Fibroblast of skin of left biceps (primary cell): ENCODE results near the gene PROZ.
A peak's percentile ranks its signal among the peaks of the same experiment; 100 is the strongest.

Experiments used
- DNase-seq, 2 experiments: peaks; one replicate each; pipeline ENCODE4 v3.0.0-alpha.2; 2013; ENCODE audit warnings: low read depth in 2 of 2

The PROZ gene

DNA sequence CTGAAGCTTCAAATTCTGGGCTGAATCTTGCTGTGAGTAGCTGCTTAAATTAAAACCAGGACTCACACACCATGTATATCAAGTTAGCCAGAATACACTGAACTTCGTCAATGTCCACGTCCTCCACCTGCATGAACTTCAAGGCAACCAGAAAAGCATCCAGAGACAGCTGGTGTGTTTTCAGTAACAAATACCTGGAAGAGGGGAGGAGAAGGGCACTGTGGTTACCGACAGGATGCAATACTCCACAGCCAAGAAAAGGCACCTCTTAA lies 20.4 kb downstream of the PROZ start:
- no peak for DNase-seq

DNA sequence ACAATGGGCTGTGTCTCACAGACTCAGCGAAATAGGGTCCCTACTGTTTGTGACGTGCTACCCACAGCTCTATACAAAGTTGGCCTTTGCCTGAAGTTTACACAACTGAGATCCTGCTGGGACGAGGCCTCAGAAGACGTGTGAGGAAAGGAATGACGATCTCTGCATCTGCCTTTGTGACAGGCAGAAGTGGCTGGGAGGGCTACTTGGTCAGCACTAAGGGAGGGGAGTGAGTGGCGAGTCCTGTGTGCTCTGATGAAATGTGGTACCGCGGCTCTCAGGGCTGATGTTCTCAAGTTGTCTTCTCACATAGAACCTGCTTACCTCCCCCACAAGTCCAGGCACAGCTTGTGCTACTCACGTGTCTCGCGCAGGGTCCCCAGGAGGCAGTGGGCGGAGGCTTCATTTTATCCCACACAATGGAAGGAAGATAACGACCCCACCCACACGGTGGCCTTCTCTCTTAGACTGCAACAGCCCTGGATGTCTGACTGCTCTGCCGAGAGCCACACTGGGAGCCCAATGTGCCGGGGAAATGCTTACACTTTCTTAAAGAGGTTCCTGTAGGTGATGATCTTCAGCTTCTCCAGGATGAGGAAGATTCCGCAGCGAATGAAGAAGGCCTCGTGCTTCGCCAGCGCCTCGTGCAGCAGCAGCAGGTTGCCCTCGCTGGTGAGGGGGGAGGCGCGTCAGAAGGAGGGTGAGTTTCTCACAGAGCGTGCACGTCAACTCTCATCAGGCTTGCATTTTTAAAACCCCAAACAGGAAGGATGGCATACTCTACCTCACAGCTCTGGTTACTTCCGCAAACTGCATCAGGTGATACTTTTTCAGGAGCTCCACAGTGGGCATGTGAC lies 21.2 kb downstream of the PROZ start:
- no peak for DNase-seq

DNA sequence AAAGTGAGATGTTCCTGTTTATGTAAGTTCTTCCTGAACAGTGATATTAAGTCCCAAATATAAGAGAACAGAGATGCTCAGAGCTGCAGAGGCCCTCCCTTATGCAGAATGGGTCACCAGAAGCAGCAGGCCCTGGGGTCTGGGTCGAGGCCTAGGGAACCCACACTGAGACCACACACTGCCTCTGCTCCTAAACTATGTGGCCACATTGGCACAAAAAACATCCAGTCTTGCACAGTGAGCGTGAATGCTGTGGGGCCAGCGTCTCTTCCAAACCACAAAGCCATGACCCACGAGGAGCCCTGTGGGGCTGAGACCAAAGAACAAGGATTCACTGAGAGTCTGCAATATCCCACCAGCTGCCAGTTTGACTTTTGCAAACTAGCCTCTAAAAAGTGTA lies 23.6 kb downstream of the PROZ start:
- no peak for DNase-seq

DNA sequence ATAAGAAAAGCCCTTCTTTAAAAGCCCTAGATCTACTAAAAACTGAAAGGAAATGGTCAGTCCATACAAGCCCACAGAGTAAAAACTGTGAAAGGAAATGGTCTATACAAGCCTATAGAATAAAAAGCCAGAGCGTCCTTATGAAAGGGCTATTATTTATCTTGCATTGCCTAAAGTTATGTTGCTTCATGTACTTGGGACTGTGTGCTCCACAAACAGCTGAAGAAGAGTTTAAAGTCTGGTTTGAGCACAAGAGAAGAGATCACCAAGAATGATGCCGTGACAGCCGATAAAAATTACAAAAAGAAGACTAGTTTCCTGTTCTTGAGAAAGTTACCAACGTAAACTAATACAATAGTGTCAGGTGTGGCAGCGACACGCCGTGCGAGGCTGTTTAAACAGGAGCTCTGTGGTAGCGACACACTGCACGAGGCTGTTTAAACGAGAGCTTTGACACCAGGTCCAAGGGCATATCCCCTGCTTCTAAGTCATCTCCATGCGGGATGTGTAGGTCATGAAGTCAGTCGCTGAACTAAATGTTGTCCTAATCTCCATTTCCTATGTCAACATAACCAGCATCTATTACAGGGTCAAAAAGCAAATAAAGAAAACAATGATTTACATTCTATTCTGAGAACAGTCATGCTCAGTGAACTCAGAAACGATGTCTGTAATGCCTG lies 25.1 kb downstream of the PROZ start:
- no peak for DNase-seq

DNA sequence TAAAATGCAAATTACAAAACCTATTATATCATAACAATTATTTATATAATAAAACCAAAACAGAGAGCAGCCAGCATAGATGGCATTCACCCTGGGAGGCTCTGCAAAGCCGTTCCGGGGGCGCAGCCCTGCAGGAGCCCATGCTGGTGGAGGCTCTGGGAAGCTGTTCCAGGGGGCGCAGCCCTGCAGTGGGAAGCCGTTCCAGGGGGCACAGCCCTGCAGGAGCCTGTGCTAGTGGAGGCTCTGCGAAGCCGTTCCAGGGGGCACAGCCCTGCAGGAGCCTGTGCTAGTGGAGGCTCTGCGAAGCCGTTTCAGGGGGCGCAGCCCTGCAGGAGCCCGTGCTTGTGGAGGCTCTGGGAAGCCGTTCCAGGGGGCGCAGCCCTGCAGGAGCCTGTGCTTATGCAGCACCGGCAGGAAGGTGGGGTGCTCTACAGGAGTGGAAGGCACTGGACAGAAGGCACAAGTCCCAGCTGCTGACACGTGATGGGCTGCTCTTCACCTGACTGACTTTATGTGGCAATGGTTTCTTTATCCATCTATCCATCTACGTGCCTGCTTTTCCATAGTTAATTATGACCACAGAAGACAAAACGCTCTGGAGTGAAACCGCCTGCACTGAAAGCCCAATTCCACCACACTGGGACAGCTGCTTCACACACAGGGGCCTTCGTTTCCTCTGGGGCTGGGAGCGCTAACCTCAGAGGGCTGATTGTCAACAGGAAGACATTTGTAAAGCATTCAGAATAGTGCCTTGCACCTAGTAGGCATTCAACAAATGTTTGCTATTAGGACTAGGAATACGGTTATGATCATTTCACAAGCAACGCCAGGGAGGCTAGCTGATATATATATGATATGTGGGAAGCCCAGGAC lies 26.4 kb downstream of the PROZ start:
- DNase-seq = no peak

DNA sequence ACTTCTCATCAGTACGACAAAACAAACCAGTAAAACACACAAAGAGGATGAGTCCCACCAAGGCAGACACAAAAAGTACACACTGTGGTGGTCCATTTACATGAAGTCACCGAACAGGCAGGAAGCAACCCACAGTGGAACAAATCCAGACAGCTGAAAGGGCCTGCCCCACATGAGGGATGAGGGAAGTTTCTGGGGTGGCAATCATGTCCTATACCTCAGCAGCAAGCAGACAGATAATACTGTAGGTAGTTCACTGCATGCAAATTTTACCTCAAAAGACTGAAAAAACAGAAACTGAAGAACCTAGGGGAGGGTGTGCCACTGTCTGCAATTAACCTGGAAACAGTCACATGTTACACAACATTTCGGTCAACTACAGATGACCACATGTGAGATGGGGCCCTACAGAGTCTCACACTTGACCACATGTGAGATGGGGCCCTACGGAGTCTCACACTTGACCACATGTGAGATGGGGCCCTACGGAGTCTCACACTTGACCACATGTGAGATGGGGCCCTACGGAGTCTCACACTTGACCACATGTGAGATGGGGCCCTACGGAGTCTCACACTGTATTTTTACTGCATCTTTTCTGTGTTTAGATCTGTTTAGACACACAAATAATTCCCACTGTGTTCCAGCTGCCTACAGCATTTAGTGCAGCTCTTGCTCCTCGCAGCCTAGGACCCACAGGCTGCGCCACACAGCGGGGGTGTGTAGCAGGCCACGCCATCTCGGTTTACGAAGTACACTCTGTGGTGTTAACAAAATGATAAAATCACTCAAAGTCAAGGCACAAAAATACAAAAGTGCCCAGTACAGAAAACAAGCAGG lies 27.8 kb downstream of the PROZ start:
- DNase-seq = no peak

DNA sequence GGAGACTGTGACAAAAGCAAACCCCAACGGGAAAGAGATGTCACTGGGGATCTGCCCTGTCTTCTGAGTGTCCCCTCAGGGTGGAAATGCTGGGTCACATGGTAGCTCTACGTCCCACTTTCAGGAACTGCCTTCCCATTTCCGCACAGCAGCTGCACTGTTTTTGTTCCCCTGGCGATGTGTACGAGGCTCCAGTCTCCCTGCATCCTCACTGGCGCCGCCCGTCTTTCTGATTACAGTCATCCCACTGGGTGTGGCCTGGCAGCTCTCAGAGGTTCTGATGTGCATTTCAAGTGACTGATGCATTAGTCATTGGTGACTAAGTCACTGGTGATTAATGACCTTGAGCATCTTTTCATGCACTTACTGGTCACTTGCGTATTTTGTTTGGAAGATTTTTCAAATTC lies 28.8 kb downstream of the PROZ start:
- DNase-seq = peak; percentile 95 to 96

DNA sequence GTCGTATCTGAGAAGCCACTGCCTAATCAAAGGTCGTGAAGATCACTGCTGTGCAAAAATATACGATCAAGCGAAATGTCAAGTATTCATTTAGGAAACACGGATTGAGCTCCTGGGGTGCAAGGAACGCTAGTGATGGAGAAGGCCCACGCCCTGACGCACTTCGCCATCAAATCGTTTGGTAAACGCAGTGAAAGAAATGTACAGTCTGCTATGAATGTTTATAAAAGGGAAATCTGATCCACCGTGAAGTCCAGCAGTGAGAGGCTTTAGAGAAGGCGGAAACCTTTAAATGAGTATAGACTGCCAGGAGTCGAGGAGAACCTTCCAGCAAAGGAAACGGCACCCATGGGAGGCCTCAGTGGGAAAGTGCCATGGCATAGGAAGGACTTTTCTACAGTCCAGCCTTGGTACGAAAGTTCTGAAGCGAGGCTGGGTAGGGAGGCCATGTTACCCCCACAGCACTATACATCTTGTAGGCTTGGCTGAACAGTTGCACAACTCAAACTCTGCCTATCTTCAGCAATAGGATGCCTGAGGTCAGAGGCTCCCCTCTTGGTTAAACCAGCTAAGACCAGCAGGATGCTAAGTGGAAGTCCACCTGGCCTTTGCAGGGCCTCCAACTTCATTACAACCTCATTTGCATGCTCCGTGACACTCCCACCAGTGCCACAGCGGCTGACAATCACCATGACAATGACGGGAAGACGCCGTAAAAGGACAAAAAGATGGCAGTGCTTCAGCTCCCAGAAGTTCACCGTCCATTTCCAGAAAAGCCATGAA lies 29.6 kb downstream of the PROZ start:
- no peak for DNase-seq

DNA sequence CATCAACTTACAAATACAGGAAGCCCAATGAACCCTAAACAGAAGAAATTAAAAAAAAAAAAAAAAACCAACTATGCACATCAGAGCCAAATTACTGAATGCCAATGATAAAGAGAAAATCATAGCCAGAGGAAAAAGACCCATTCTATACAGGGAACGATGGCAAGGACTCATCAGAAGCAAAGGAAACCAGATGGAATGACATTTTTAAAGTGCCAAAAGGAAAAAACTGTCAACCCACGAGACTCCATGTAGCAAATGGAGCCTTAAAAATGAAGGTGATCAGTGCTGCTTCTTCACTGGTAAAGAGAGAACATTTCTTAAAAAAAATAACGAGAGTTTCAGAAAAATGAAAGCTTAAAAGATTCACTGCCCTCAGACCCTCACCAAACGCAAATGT lies 31.7 kb downstream of the PROZ start:
- no peak for DNase-seq

DNA sequence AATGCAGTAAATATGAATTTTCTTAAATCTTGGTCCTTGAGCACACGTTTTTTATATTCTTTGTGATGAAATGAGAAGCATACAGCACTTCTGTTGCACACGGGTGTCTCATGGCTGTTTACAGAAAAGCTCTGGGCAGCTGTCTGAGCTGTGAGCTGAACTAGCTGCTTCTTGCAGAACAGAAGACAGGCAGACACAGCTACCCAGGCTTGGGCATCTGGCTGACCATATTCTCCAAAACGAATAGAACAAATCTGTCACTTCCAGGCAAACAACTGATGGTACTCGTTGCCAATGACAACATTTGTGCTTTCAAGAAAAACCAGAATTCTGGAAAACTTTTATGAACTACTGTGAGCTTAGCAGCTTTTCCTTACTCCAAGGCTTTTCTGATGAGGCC lies 33.8 kb downstream of the PROZ start:
- DNase-seq = no peak

DNA sequence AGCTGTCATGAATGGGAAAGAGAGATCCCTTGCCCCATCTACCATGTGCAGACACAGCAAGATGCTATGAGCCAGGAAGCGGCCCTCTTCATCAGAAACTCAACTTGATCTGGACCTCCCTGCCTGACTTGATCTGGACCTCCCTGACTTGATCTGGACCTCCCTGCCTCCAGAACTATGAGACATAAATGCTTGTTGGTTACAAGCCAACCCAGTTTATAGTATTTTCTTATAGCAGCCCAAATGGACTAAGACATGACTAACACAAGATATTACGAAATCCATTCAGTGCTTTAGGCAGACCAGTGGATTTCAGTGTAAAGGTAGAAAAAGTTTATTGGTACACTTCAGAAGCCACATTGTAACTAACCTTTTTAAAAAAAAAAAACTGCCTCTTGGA lies 34.5 kb downstream of the PROZ start:
- DNase-seq = no peak

DNA sequence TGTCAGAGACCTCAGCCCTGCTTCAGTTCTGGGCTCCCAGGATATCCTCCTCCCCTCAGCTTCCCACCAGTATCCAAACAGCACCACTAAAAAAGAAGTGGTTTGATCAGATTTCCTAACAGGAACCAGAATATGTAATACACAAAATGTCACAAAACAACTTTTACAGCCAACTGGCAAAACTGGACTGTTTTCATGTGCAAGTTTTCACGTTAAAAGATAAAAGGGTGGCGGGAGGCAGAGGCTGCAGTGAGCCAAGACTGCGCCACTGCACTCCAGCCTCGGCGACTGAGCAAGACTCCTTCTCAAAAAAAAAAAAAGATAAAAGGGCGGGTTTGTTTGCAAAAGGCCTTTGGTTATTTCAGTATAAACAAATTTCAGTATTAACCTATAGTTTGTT lies 36.9 kb downstream of the PROZ start:
- no peak for DNase-seq

DNA sequence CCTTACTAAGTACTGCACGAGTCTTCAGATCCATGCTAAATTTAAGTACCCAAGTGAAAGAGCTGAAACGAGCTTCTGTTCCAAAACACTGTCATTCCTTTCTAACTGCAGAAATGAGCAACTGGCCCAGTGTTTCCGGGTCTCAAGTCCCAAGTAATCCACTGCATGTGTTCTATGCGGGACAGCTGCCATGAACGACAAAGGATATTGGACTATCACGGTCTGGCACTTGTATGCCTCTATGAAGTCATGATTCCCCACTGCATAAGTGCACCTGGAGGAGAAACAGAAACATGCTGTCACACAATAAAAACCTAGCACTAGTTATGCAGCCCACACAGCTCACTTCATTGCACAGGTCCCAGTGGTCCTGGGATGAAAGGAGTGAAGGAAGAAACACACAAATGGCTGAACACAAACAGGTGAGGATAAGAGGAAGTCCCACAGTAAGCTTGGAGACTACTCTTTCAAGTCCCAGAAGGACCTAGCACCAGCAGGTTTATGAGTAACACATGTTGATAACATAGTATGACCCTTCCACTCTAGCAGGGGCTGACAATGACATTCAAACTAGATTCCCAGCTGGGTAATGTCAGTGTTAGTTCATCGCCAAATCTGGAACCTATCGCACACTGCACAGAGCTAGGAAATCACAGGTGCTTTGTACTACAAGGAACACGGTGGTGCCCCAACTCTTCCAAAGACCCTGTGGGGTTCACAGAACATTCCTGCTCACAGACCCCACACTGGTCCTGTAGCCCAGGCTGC lies 38.7 kb downstream of the PROZ start:
- DNase-seq = no peak

DNA sequence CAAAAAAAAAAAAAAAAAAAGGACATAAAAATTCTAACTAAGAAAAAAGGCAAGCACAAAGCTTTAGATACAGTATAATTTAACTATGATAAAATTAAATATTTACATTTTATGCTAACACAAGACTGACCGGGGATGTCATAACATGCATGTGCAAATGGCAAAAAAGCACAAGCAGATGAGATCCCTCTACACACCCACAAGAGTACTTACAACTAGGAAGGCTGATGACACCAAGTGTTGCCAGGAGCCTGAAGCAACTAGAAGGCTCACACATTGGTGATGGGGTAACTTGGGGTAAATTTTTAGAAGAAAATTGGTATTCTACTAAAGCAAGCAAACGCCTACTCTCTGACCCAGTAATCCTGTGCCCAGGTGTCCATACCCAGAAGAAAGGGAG lies 43.4 kb downstream of the PROZ start:
- no peak for DNase-seq

DNA sequence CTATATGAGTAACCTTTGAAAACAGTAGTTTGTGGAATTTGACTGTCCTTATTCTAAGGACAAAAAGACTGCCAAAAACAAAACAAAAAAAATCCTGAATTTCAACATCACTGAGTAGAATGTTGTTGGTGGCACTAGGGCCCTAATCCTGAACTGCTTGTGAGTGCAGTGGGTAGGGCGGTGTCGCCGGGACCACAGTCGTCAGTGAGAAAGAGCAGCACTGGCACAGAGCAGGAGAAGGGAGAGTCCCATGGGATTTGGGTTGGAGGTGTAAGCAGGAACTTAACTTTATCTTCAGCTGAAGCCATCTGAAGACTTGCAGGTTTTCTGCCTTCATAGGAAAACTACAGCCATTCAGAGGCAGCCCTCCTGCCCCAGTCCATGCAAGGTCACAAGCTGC lies 44.5 kb downstream of the PROZ start:
- DNase-seq = no peak

DNA sequence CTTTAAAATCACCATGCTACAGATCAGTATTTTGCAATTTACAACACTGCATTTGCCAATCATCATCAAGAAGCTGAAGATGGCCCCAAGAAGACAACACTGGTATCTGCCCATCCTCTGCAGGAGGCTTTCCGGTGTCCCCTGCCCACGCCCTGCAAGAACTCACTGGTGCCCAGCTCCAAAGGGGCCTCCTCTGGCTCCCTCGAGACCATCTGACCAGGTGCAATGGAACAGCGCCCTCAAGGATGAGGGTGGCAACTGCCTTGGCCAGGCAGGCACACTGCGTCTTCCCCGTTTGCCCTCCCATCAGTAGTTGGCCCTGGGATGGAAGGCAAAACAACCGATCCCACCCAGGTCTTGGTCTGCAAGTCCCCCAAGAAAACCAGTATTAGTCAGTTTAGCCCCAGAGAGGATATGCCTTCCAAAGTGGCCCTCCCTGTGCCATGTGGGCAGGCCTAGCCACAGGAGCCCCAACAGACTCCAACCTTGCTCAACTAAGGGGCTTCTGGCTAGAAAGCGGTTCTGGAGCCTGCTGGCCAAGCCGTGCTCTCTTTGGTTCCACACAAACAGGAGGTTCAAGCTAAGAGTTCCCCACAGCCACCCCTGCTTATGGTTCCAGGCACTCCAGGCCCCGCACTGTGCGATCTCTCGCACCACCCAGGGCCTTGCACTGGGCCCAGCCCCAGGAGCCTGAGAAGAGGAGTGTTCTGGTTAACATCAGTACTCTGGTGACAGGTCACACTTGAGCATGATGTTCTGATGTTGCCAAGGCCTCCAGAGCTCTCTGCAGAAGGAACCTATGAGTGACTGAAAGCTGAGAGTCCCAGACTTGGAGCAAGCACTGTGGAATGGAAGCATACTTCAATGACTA lies 45.3 kb downstream of the PROZ start:
- no peak for DNase-seq

DNA sequence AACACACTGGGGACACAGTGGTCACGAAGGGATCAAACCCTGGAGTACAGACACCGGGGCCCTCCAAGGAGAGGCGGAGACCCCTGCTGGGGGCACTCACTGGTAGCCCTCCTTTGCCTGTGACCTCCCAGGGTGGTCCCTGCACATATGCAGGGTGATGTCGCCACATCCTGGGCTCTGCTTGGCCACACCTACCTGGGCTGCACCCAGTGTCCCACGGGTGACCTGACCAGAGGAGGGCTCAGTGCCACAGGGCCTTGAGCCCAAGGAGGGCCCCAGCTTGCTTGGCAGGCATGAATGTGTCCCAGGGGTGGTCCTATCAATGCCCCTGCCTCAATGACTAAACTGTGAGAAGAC lies 45.9 kb downstream of the PROZ start:
- DNase-seq = no peak

DNA sequence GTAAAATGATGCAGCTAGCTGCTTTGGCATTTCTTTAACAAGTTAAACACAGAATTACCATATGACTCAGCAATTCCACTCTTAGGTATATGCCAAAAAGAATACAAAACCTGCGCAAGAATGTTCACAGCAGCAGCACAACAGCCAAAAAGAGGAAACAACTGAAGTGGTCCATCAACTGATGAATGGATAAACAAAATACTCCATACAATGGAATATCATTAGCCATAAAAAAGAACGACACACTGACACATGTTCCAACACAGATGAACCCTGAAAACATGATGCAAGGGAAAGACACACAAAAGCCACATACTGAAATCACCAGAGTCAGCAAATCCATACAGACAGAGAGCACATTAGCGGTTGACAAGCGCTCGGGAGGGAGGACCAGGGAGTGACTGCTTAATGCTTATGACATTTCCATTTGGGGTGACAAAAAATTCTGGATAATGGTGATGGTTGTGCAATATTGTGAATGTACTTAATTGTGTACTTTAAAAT lies 47.0 kb downstream of the PROZ start:
- no peak for DNase-seq

DNA sequence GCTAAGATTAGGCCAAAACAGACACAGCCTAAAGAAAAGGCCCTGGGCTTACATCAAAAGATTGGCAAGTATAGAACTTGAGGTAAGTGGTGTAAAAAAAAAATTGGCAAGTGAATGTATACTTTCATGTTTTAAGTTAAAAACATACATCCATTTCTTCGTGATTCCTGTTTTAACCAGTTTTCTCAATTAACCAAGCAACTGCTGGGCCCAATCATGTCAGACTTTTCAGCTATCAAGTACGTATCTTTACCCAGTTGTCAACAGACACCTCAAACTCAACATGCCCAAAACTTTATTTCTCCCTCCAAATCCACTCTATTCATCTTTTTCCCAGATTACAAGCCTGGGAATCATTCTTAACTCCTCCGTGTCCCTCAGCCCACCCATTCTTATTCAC lies 49.0 kb downstream of the PROZ start:
- DNase-seq = no peak
